ENCODE data around the gene TBCD.

TBCD gene

DNA sequence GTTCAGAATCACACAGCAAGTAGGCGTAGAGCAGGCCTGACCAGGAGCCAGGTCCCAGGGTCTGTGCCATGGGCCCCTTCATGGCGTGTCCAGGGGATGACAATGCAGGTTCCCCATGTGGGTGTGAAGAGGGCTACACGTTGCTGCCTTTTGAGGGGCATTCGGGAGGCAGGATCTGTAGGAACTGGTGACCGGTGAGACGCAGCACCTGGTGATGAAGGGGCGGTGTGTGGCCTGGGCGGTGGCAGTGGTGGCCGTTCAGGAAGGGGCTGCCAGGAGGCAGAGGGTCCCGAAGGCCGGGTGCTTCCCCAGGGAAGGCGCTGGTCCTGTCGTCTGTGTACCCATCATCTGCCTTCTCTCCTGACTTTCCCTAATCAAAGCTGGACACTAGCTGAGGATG is 53.4 kb downstream of the TBCD start:
- peaks cover 0 to 51% of the 10 kb centered on the region in 2 experiments; a peak in 2 of 3 replicates for H3K36me3 ChIP-seq (ENCODE audit: control insufficient read depth in 2 of 2, insufficient read depth in 1 of 2, low read length in 2 of 2)
- H3K4me1 ChIP-seq (ENCODE audit: control insufficient read depth, insufficient read depth, low read length): no peaks in the 10 kb centered on the region
- ChIA-PET POLR2A (no interaction called here), CTCF (interaction anchor here (0.6 to 1.3 kb wide), 2 partner anchors 30 to 141 kb away, joined by 3 read pairs; no protein-coding TSS in a partner anchor)
- TF ChIP-seq WT1 (tag by site-specific recombination; IDR thresholded peaks at IDR 0.05): no peak
- no peak for TF ChIP-seq ZNF530 (tag by site-specific recombination; IDR thresholded peaks at IDR 0.05; ENCODE audit: low read depth)
- TF ChIP-seq ZNF664 (tag by site-specific recombination; IDR thresholded peaks at IDR 0.05): no peak
- TF ChIP-seq, protein P1, sequence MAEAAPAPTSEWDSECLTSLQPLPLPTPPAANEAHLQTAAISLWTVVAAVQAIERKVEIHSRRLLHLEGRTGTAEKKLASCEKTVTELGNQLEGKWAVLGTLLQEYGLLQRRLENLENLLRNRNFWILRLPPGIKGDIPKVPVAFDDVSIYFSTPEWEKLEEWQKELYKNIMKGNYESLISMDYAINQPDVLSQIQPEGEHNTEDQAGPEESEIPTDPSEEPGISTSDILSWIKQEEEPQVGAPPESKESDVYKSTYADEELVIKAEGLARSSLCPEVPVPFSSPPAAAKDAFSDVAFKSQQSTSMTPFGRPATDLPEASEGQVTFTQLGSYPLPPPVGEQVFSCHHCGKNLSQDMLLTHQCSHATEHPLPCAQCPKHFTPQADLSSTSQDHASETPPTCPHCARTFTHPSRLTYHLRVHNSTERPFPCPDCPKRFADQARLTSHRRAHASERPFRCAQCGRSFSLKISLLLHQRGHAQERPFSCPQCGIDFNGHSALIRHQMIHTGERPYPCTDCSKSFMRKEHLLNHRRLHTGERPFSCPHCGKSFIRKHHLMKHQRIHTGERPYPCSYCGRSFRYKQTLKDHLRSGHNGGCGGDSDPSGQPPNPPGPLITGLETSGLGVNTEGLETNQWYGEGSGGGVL (tag by site-specific recombination; IDR thresholded peaks at IDR 0.05): no peak
- TF ChIP-seq ZNF221 (tag by site-specific recombination; IDR thresholded peaks at IDR 0.05; ENCODE audit: borderline replicate concordance): no peak
- no peak for TF ChIP-seq RBAK (tag by site-specific recombination; IDR thresholded peaks at IDR 0.05)
- TF ChIP-seq ZNF571 (tag by site-specific recombination; IDR thresholded peaks at IDR 0.05): no peak
- no peak for TF ChIP-seq ZSCAN23 (tag by site-specific recombination; IDR thresholded peaks at IDR 0.05)
- TF ChIP-seq ZNF138 (tag by site-specific recombination; IDR thresholded peaks at IDR 0.05; ENCODE audit: borderline replicate concordance): no peak
- no peak for TF ChIP-seq ZNF23 (tag by site-specific recombination; IDR thresholded peaks at IDR 0.05; ENCODE audit: borderline replicate concordance)
- TF ChIP-seq, protein P2, sequence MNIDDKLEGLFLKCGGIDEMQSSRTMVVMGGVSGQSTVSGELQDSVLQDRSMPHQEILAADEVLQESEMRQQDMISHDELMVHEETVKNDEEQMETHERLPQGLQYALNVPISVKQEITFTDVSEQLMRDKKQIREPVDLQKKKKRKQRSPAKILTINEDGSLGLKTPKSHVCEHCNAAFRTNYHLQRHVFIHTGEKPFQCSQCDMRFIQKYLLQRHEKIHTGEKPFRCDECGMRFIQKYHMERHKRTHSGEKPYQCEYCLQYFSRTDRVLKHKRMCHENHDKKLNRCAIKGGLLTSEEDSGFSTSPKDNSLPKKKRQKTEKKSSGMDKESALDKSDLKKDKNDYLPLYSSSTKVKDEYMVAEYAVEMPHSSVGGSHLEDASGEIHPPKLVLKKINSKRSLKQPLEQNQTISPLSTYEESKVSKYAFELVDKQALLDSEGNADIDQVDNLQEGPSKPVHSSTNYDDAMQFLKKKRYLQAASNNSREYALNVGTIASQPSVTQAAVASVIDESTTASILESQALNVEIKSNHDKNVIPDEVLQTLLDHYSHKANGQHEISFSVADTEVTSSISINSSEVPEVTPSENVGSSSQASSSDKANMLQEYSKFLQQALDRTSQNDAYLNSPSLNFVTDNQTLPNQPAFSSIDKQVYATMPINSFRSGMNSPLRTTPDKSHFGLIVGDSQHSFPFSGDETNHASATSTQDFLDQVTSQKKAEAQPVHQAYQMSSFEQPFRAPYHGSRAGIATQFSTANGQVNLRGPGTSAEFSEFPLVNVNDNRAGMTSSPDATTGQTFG (tag by site-specific recombination; IDR thresholded peaks at IDR 0.05; ENCODE audit: borderline replicate concordance): no peak
- H3K4me3 ChIP-seq (ENCODE audit: low read depth, low read length): no peak overlapping the region
- H3K9me3 ChIP-seq (ENCODE audit: control insufficient read depth, insufficient read depth, low read depth, low read length): no peaks in the 10 kb centered on the region
- no peak overlapping the region for H3K27ac ChIP-seq (ENCODE audit: extremely low read depth, low read depth, low read length)

DNA sequence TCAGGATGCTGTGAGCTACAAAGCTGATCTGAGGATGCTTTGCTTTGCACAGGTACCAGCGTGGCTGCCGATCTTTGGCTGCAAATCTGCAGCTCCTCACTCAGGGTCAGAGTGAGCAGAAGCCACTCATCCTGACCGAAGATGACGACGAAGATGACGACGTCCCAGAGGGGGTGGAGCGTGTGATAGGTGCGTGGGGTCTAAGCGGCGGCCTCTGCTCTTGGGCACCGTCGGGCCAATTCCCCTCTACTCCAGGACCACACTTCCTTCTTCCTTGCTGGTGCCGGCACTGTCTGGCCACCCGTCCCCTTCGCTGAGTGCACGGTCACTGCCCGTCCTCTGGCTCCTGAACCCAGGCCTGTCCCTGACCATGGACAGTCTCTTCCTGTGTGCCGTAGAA is 54.0 kb downstream of the TBCD start:
- Histone ChIP-seq H3K27ac (ENCODE audit: extremely low read depth, low read depth, low read length) (no peak overlapping the region), H3K9me3 (ENCODE audit: control insufficient read depth, insufficient read depth, low read depth, low read length) (no peaks in the 10 kb centered on the region), H3K36me3 (ENCODE audit: control insufficient read depth in 2 of 2, insufficient read depth in 1 of 2, low read length in 2 of 2) (peaks cover 0 to 50% of the 10 kb centered on the region in 2 experiments; a peak in 2 of 3 replicates), H3K4me1 (ENCODE audit: control insufficient read depth, insufficient read depth, low read length) (no peaks in the 10 kb centered on the region), H3K4me3 (ENCODE audit: low read depth, low read length) (no peak overlapping the region)
- POLR2A ChIA-PET: no interaction called here
- CTCF ChIA-PET: interaction anchor here (0.6 kb wide), 1 partner anchor 140 kb away, joined by 3 read pairs; no protein-coding TSS in a partner anchor
- no peak for TF ChIP-seq ZNF473 (tag by site-specific recombination; IDR thresholded peaks at IDR 0.05)
- no peak for TF ChIP-seq ZNF777 (tag by site-specific recombination; IDR thresholded peaks at IDR 0.05; ENCODE audit: borderline replicate concordance)
- TF ChIP-seq OVOL3 (tag by site-specific recombination; IDR thresholded peaks at IDR 0.05): no peak
- TF ChIP-seq HOXC10 (CRISPR knock-in tag; IDR thresholded peaks at IDR 0.05): no peak
- TF ChIP-seq ZNF785 (tag by site-specific recombination; IDR thresholded peaks at IDR 0.05): no peak
- no peak for TF ChIP-seq ZNF677 (tag by site-specific recombination; IDR thresholded peaks at IDR 0.05)
- TF ChIP-seq, protein P3, sequence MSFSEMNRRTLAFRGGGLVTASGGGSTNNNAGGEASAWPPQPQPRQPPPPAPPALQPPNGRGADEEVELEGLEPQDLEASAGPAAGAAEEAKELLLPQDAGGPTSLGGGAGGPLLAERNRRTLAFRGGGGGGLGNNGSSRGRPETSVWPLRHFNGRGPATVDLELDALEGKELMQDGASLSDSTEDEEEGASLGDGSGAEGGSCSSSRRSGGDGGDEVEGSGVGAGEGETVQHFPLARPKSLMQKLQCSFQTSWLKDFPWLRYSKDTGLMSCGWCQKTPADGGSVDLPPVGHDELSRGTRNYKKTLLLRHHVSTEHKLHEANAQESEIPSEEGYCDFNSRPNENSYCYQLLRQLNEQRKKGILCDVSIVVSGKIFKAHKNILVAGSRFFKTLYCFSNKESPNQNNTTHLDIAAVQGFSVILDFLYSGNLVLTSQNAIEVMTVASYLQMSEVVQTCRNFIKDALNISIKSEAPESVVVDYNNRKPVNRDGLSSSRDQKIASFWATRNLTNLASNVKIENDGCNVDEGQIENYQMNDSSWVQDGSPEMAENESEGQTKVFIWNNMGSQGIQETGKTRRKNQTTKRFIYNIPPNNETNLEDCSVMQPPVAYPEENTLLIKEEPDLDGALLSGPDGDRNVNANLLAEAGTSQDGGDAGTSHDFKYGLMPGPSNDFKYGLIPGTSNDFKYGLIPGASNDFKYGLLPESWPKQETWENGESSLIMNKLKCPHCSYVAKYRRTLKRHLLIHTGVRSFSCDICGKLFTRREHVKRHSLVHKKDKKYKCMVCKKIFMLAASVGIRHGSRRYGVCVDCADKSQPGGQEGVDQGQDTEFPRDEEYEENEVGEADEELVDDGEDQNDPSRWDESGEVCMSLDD (tag by site-specific recombination; IDR thresholded peaks at IDR 0.05): no peak
- TF ChIP-seq ZNF510 (tag by site-specific recombination; IDR thresholded peaks at IDR 0.05; ENCODE audit: insufficient replicate concordance): no peak
- TF ChIP-seq ZNF24 (tag by site-specific recombination; IDR thresholded peaks at IDR 0.05): no peak
- TF ChIP-seq YY2 (tag by site-specific recombination; IDR thresholded peaks at IDR 0.05): no peak
- TF ChIP-seq, protein P4, sequence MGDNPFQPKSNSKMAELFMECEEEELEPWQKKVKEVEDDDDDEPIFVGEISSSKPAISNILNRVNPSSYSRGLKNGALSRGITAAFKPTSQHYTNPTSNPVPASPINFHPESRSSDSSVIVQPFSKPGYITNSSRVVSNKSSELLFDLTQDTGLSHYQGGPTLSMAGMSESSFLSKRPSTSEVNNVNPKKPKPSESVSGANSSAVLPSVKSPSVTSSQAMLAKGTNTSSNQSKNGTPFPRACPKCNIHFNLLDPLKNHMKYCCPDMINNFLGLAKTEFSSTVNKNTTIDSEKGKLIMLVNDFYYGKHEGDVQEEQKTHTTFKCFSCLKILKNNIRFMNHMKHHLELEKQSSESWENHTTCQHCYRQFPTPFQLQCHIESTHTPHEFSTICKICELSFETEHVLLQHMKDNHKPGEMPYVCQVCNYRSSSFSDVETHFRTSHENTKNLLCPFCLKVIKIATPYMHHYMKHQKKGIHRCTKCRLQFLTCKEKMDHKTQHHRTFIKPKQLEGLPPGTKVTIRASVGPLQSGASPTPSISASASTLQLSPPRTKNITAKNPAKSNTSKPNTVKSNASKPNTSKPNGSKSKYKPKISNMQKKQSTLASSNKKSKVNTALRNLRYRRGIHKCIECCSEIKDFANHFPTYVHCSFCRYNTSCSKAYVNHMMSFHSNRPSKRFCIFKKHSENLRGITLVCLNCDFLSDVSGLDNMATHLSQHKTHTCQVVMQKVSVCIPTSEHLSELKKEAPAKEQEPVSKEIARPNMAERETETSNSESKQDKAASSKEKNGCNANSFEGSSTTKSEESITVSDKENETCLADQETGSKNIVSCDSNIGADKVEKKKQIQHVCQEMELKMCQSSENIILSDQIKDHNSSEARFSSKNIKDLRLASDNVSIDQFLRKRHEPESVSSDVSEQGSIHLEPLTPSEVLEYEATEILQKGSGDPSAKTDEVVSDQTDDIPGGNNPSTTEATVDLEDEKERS (tag by site-specific recombination; IDR thresholded peaks at IDR 0.05): no peak
- no peak for TF ChIP-seq ZNF157 (tag by site-specific recombination; IDR thresholded peaks at IDR 0.05)
- TF ChIP-seq, protein P1 (tag by site-specific recombination; IDR thresholded peaks at IDR 0.05): no peak
- no peak for TF ChIP-seq ZNF843 (tag by site-specific recombination; IDR thresholded peaks at IDR 0.05)

Measured in HEK293 (cell line).